ENCODE results near the gene APH1A.

DNA sequence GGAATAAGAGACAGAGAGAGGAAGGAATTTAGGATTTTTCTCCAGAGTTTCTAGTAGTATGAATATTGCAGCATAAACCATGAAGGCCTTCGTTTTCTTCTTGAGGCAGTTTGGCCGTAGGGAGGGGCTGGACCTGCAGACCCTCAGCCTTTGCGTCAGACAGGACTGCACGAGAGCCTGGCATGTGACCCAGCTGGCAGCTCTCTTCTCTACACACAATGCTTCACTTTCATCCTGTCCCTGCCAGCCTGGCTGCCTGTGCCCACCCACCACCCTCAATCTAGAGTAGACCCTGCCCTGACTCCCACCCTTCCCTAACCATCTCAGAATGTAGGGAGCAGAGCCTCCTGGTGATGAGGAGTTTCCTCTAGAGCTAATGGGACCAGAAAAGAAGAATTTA, 9.6 kb downstream of the APH1A start:
- TF ChIP-seq POLR2A (IDR thresholded peaks at IDR 0.05; ENCODE audit: extremely low read depth, insufficient read length), result no peak
- no peak for TF ChIP-seq MYC (IDR thresholded peaks at IDR 0.05; ENCODE audit: low read depth, low read length)
- TF ChIP-seq, protein P1, sequence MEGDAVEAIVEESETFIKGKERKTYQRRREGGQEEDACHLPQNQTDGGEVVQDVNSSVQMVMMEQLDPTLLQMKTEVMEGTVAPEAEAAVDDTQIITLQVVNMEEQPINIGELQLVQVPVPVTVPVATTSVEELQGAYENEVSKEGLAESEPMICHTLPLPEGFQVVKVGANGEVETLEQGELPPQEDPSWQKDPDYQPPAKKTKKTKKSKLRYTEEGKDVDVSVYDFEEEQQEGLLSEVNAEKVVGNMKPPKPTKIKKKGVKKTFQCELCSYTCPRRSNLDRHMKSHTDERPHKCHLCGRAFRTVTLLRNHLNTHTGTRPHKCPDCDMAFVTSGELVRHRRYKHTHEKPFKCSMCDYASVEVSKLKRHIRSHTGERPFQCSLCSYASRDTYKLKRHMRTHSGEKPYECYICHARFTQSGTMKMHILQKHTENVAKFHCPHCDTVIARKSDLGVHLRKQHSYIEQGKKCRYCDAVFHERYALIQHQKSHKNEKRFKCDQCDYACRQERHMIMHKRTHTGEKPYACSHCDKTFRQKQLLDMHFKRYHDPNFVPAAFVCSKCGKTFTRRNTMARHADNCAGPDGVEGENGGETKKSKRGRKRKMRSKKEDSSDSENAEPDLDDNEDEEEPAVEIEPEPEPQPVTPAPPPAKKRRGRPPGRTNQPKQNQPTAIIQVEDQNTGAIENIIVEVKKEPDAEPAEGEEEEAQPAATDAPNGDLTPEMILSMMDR (IDR thresholded peaks at IDR 0.05; ENCODE audit: low read depth, low read length), result no peak
- TF ChIP-seq, protein P2, sequence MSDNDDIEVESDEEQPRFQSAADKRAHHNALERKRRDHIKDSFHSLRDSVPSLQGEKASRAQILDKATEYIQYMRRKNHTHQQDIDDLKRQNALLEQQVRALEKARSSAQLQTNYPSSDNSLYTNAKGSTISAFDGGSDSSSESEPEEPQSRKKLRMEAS (IDR thresholded peaks at IDR 0.05; ENCODE audit: low read depth, low read length), result no peak

Measured in NB4 (cell line).